Activated gamma-delta T cell (primary cell): ENCODE measurements around the gene SPEG.
"Not testable (repeated sequence)": the region's sequence is repeated elsewhere in the genome, so short reads cannot be mapped to it uniquely, and the experiment has no call there.

ENCODE experiments used
- DNase-seq: peaks from one replicate; lab custom pipeline; 2025; lab: John Stamatoyannopoulos, UW
- total RNA-seq, 2 donors: gene quantifications; one replicate each; lab custom pipeline; 2026; lab: John Stamatoyannopoulos, UW

The SPEG gene
- 6.1 to 14.0 reads per million in 2 donors for total RNA-seq

- no peak for DNase-seq
Observed at GRCh38 chr2:219434718-219435525, at the start of gene SPEG. Gene SPEG, plus strand, starts transcription at chr2:219434843. Its CDS starts 135 bp downstream, at chr2:219434978.

GRCh38 chr2:219384859-219385258, 49.8 kb upstream of the SPEG start:
- no peak for DNase-seq

- no peak for DNase-seq
Observed at GRCh38 chr2:219385958-219386520, 48.6 kb upstream of the SPEG start.

GRCh38 chr2:219386532-219387280, 47.9 kb upstream of the SPEG start:
- no peak for DNase-seq

GRCh38 chr2:219387306-219388120, 47.1 kb upstream of the SPEG start, which contains the start of gene DNPEP:
Gene DNPEP, minus strand, starts transcription at chr2:219387912. Its CDS starts 118 bp downstream, at chr2:219387794.
- DNase-seq = peak; percentile 99

- peak; percentile 99 for DNase-seq
Observed at GRCh38 chr2:219388121-219388906, 46.3 kb upstream of the SPEG start.

GRCh38 chr2:219388907-219389156, 45.8 kb upstream of the SPEG start:
- DNase-seq = no peak

- DNase-seq = no peak
Observed at GRCh38 chr2:219392754-219393153, 41.9 kb upstream of the SPEG start.

GRCh38 chr2:219395056-219395455, 39.6 kb upstream of the SPEG start:
- not testable (repeated sequence) for DNase-seq

GRCh38 chr2:219395609-219396008, 39.0 kb upstream of the SPEG start:
- DNase-seq = no peak

GRCh38 chr2:219396863-219397457, 37.7 kb upstream of the SPEG start:
- no peak for DNase-seq

GRCh38 chr2:219398721-219399363, 35.8 kb upstream of the SPEG start:
- no peak for DNase-seq

- DNase-seq = no peak
Observed at GRCh38 chr2:219399716-219400478, 34.7 kb upstream of the SPEG start.

- no peak for DNase-seq
Observed at GRCh38 chr2:219400562-219400961, 34.1 kb upstream of the SPEG start.

- DNase-seq = no peak
Observed at GRCh38 chr2:219401606-219402005, 33.0 kb upstream of the SPEG start.

GRCh38 chr2:219402665-219403515, 31.8 kb upstream of the SPEG start:
- DNase-seq = no peak

GRCh38 chr2:219403861-219404260, 30.8 kb upstream of the SPEG start:
- DNase-seq = no peak

- DNase-seq = no peak
Observed at GRCh38 chr2:219404291-219404910, 30.2 kb upstream of the SPEG start.
